ENCODE results near the gene PTGFR.

Gene PTGFR

GRCh38 chr1:78490861-78491450 lies at the start of gene PTGFR:
PTGFR (plus strand) TSS chr1:78490974; CDS start chr1:78492744, 1,770 bp downstream.
- DNase-seq, result no peak

DNA sequence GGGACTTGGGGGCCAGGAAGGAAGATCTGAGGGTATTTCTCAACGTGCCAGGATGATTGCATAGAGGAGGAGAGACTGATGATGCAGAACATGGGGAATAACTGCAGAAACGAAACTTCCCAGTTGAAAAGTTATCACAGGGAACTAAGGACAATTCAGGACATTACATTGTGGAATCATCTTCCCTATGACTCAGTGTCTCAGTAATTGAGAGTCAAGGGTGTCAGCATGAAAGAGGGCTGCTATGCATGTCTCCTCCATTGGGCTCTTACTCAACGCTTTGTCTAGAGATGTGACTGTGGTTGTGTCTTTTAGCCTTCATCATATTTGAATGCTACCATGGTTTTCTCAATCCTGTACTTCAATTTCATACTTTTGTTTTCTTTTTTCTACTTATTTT lies 48.9 kb upstream of the PTGFR start:
- DNase-seq, result no peak

DNA sequence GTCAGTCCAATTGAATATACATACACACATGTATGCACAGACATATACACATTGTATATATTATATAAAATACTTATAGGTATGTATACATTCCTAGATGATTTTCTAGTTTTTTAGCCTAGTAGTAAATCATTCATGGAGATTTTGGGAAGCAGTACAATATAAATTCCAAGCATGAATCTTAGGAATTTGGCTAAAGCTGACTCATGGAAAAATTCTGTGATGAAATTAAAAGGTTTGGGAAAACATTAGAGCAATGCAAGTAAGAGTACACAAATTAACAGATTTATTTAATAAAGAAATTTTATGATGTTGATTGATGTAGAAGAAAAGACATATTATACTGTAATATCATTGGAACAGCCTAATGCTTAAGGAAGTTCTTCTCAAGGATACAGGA lies 43.7 kb upstream of the PTGFR start:
- no peak for DNase-seq

- no peak for DNase-seq
These were observed 26.3 kb upstream of the PTGFR start for GRCh38 chr1:78464449-78464891.

- no peak for DNase-seq
These were observed 25.6 kb upstream of the PTGFR start for GRCh38 chr1:78465143-78465542.

DNA sequence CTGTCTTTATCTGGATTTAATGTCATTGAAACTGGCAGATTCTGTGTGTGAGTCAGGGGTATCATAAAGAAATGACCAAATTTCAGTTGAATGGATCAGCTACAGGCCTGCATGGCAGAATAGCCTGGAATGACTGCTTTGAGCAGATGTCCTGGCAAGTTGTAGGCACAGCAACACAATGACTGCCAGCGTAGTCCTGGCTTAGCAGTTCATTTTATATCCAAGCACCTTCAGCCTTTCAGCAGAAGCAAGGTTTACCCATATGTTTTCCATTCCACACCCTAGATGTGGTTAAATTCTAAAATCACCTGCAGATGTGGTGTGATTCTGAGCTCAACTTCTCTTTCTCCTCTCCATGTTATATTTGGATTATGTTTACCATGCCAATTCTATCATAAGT lies 22.3 kb upstream of the PTGFR start:
- DNase-seq, result no peak

DNA sequence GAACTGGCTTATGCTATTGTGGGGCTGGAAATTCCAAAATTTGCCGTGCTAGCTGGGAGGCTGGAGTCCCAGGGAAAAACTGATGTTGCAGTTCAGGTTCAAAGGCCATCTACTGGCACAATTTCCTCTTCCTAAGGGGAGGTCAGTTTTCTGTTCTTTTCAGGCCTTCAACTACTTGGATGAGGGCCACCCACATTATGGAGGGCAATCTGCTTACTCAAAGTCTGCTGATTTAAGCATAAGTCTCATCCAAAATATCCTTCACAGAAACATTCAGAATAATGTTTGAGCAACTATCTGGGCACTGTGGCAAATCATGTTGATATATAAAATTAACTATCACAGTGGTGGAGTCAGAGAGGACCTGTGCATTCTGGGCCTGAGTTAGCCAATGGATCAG lies 21.2 kb upstream of the PTGFR start:
- no peak for DNase-seq

- no peak for DNase-seq
These were observed 18.7 kb upstream of the PTGFR start for GRCh38 chr1:78471890-78472620.

GRCh38 chr1:78472851-78473496 lies 17.8 kb upstream of the PTGFR start:
- DNase-seq, result no peak

- no peak for DNase-seq
These were observed 16.7 kb upstream of the PTGFR start for GRCh38 chr1:78474092-78474491.

DNA sequence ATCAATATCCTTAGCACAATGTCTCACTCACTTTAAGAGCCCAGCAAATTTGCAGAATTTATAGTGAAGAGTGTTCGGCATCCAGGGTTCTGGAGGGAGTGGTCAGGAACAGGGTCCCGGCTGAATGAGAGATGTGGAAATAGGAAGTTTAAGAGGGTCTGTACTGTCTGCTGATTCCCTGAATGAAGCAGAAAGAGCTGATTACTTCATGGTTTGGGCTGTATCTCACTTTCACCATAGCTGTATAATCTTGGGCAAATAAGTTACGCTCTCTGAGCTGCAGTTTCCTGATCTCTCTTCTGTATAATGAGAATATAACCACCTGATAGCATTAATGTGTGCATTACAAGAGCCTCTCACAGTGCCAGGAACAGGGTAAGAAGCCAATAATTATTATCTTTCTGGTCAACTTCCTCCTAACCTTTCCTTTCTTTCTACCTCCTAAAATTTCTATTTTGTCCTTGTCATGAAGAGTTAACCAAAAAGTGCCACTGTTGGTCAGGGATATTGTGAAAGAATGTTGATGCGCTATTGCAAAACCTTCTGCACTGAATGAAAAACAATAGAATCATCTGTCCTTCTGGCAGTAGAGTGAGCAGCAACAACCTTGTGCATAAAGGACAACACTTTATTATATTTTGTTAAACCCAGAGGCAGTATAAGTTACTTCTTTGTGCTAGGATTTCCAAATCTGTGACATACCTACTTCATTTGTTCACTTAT lies 14.7 kb upstream of the PTGFR start:
- no peak for DNase-seq

- DNase-seq, result no peak
These were observed 6.9 kb upstream of the PTGFR start for GRCh38 chr1:78483903-78484302.

DNA sequence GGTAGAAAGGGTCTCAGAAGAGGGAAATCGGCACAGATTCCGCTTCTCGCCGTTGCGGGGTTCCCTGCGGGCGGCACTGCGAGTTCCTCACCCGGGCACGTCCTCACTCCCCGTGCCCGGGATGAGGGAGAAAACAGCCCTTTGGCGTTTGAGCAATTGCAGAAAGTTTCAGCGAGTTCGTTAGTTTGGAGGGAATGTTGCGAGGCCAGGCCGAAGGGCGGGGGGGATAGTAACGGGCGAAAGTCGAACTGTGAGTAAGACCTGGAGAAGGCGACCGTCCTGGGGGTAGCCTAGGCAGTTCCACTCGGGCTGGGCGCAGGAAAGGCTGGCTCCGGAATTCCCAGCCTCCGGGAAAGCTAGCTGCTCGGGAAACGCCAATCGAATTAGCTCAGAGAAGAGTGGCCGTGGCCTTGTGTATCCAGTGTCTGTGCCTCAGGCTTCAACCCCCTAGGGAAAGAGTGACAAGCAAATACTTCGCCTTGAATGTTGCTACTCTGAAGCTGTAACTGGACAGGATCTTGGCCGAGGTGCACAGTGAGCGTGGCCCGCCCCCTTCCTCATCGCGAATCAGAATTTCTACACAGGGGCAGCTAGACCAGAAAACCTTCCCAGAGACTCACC lies 787 bp downstream of the PTGFR start:
- no peak for DNase-seq

DNA sequence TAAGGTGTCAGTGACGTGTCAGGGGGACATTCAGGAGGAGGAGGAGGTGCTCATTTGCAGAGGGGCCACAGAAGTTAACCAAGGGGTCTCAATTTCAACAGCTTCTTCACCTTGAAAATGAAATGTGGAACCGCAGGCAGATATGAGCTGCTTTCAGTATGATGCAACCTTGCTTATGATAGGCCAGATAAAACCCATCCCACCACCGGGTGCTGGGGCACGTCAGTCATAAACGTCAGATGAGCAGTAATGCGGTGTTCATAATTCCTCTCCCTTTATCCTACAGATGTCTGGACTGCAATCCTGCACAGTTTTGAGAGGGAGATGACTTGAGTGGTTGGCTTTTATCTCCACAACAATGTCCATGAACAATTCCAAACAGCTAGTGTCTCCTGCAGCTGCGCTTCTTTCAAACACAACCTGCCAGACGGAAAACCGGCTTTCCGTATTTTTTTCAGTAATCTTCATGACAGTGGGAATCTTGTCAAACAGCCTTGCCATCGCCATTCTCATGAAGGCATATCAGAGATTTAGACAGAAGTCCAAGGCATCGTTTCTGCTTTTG lies 1.7 kb downstream of the PTGFR start:
- DNase-seq, result no peak

DNA sequence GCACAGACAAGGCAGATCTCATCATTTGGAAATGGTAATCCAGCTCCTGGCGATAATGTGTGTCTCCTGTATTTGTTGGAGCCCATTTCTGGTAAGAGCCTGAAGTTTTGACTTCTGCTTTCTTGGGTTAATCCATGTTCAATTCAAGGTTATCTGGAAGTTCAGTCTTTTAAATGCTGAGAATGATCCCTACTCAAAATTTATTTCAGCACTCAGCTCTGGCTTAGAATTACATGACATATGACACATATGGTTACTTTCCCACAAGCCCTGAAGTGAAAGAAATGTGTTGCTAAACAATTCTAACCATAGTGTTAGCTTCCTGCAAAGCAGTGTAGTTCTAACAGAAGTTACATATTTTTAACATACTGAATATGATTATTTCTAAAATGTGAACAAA lies 2.7 kb downstream of the PTGFR start:
- DNase-seq, result no peak

GRCh38 chr1:78497201-78497600 lies 6.4 kb downstream of the PTGFR start:
- no peak for DNase-seq

DNA sequence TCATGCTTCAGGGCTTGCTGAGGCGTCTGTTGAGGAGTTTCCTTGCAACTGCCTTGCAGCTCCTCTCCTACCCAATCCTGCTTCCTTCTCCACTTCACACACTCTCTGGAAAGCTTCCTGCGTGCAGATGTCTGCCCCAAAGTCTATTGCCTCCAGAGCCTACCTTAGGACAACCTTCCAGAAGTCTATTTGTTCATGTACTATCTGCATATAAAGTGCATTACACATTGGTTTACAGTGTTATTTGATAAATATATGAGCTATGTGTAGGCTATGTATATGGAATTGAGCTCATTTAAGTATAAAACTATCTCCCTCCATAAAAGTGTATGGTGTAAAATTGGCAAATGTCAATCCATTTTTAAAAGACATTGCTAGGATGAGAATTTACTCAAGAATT lies 9.8 kb downstream of the PTGFR start:
- no peak for DNase-seq

GRCh38 chr1:78501203-78501602 lies 10.4 kb downstream of the PTGFR start:
- DNase-seq, result no peak

DNA sequence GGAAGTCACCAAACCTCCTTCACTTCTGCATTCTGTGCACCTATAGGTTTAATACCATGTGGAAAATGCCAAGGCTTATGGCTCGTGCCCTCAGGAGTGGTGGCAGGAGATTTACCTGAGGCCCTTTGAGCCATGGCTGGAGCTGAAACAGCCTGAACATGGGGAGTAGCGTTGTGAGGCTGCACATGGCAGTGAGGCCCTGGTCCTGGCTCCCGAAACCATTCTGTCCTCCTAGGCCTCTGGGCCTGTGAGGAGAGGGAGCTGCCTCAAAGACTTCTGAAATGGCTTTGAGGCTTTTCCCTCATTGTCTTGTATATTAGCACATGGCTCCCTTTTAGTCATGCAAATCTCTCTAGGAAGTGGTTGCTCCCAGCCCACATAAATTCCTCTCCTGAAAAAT lies 20.6 kb downstream of the PTGFR start:
- DNase-seq, result no peak

DNA sequence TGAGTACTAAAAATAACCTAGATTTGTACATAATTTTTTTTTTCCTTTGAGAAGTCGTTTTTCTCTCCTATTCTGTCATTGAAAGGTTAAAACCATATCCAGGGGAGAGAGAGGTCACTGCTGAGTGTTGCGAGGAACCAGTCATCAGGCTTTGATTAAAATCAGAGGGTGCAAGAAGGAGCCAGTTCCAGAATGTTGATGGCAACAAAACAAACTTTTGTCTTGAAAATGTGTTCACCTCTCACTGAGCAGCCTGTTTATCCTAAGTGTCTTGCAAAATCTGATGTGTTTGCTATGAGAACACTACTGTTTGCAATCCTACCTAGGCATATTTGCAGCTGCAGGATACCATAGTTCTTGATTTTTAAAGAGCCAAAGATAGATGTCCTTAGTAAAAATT lies 25.9 kb downstream of the PTGFR start:
- no peak for DNase-seq

DNA sequence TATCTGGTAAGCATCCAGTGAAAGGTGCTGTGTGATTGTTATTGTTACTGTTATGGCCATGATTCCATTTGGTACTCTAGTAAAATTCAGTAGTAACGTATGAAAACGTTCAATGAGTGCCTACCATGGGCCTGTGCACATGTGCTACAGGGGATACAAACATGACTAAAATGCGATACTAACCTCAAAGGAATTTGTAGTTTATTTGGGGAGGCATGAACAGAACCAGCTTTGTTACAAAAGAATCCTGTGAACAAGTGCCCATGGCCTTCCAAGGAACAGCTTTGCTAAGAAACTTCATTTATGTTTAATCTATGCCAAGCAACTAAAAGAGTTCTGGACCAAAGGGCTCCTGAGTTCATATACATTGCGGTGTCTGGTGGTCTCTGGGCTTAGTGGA lies 28.7 kb downstream of the PTGFR start:
- no peak for DNase-seq

- DNase-seq, result no peak
These were observed 29.4 kb downstream of the PTGFR start for GRCh38 chr1:78520216-78520615.

DNA sequence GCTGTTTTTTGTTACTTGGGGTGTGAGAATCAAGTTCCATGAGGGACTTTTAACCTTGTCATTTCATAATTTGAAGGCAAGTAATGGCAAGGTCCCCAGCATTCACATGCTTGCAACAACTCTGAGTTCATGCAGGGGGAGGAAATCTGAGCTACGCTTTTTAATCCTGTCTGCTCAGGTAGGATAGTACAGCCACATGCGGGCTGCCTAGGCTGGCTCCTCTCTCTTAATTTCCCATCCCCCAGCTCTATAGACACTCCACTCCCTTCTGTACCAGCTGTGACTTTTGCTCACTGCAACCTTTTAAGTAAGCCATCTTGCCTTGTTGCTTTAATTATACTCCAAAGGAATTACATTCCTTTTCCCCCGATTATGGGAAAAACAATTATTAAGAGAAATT lies 30.1 kb downstream of the PTGFR start:
- DNase-seq, result no peak

All from NK-92 treated with Interleukin-12 subunit alpha and Interleukin-12 subunit beta, amount 100 ng/mL, for 24 hours (cell line).